Epithelial cell of proximal tubule (primary cell): ENCODE results near the gene FAM89B. TPM values are rescaled to one million over a fixed set of nuclear protein-coding genes. Genes with fewer than 3 reads are reported as not detected.

Experiments
- DNase-seq: peaks from one replicate; pipeline ENCODE4 v3.0.0-alpha.2; 2011; ENCODE audit warnings: low read depth
- H3K4me3 ChIP-seq: 2 replicates; pipeline ENCODE4 v1.5.1; 2011; ENCODE audit warnings: low read depth, mild to moderate bottlenecking, low read length
- CTCF ChIP-seq: conservative IDR thresholded peaks from 2 replicates; pipeline ENCODE4 v1.5.1; 2012; ENCODE audit warnings: low read depth, mild to moderate bottlenecking, low read length
- total RNA-seq: library from RNA; depleted of rRNA; stranded (reverse); fragments of >200 nt; gene quantifications from 2 replicates; pipeline ENCODE4 v1.2.3, GENCODE V29; 2015

FAM89B gene
- total RNA-seq, 1 donor from 2014 or later = 67.1 TPM

- DNase-seq = no peak
- no peak for TF ChIP-seq CTCF
- H3K4me3 ChIP-seq = peak overlapping the region; percentile 81
Measured at GRCh38 chr11:65611758-65612603, 39.6 kb downstream of the FAM89B start.

GRCh38 chr11:65612691-65613090 is 40.4 kb downstream of the FAM89B start:
- no peak for DNase-seq
- TF ChIP-seq CTCF = no peak
- peak overlapping the region; percentile 81 for H3K4me3 ChIP-seq

- DNase-seq = no peak
- peak overlapping the region; percentile 81 for H3K4me3 ChIP-seq
- TF ChIP-seq CTCF = no peak
Measured at GRCh38 chr11:65613091-65613928, 41.0 kb downstream of the FAM89B start.

- peak; percentile 98 for DNase-seq
- peak within 1 kb of the TSS; percentile 91 for H3K4me3 ChIP-seq
- TF ChIP-seq CTCF = no peak
Measured at GRCh38 chr11:65615229-65615949, 43.1 kb downstream of the FAM89B start, which contains the start of gene PCNX3. Gene PCNX3, plus strand, starts transcription at chr11:65615776. Its CDS starts 536 bp downstream, at chr11:65616312.

- no peak for TF ChIP-seq CTCF
- no peak for DNase-seq
- H3K4me3 ChIP-seq = peak overlapping the region; percentile 91
Measured at GRCh38 chr11:65615950-65616574, 43.7 kb downstream of the FAM89B start.

GRCh38 chr11:65616575-65617001 is 44.2 kb downstream of the FAM89B start:
- no peak for DNase-seq
- H3K4me3 ChIP-seq = peak overlapping the region; percentile 91
- no peak for TF ChIP-seq CTCF
